LHCN-M2 (cell line): ENCODE results near the gene EPHB3. TPM values are rescaled to one million over a fixed set of nuclear protein-coding genes. Genes with fewer than 3 reads are reported as not detected.
"Not testable (repeated sequence)": the region's sequence is repeated elsewhere in the genome, so short reads cannot be mapped to it uniquely, and the experiment has no call there.

ENCODE experiments used
- DNase-seq: peaks from one replicate; pipeline ENCODE4 v3.0.0-alpha.2; 2012; ENCODE audit warnings: low read depth
- total RNA-seq: library from RNA; depleted of rRNA; stranded (reverse); fragments of >200 nt; gene quantifications from 2 replicates; pipeline ENCODE4 v1.2.3, GENCODE V29; 2014

The EPHB3 gene
- total RNA-seq, 1 experiment from 2014 or later: 4.2 TPM

DNA sequence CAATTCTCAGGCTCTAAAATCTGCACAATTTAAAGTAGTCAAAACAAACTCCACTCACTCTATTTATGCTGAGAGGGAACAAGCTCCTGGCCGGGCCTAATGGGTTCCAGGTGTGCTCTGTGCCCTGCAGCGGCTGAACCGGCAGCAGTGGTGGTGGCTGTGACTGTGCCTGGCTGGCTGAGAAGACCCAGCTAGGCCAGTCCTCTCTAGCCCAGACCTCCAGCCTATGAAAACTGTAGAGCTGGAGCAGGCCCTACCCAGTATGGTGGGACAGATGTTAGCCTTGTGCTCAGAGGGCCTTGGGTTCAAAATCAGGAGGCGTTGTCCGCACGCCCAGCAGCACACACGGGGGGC is 37.0 kb downstream of the EPHB3 start:
- no peak for DNase-seq

DNA sequence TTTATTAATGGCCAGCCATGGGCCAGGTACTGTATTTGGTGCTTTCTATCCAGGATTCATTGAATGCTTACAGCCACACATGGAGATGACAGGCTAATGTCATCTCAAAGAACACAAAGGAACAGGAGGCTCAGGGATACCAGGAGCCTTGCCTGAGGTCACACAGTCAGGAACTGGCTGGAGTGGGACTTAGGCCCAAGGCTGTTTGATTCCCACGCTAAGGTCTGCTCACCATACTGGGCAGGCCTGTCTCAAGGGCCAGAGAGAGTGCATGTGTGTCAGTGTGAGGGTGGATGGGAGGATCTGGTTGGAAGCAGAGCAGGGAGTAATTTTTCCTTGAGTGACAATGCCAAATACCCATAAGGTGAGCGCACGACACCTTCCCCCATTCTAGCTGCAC is 37.6 kb downstream of the EPHB3 start:
- DNase-seq: no peak

DNA sequence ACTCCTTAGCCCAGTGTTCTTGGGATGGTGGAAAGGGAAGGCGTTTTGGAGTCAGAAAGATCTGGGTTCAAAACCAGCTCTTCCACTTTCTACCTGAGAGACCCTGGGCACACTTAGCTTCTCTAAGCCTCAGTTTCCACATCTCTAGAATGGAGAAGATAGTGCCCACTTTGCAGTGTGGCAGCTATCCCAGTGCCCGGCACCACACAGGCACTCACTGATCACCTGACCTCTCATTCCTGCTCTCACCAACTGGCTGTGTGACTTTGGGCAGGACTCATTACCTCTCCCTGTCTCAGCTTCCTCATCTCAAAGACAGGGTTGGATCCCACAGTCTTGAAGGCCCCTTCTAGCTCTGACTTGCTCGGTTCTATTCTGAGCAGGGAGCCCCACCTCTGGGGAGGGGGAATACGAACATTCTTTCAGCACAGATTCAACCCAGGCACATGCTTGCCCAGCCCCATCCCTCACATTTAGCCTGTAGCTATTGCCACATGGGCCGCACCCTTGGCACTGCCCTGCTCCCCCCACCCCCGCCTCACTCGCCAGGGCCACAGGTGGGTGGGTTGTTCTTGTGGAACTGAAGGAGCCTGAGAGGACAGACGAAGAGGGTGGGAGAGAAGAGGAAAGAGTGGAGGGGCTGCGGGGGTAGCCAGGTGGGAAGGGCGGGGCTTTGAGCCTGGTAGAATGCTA is 39.2 kb downstream of the EPHB3 start:
- no peak for DNase-seq

DNA sequence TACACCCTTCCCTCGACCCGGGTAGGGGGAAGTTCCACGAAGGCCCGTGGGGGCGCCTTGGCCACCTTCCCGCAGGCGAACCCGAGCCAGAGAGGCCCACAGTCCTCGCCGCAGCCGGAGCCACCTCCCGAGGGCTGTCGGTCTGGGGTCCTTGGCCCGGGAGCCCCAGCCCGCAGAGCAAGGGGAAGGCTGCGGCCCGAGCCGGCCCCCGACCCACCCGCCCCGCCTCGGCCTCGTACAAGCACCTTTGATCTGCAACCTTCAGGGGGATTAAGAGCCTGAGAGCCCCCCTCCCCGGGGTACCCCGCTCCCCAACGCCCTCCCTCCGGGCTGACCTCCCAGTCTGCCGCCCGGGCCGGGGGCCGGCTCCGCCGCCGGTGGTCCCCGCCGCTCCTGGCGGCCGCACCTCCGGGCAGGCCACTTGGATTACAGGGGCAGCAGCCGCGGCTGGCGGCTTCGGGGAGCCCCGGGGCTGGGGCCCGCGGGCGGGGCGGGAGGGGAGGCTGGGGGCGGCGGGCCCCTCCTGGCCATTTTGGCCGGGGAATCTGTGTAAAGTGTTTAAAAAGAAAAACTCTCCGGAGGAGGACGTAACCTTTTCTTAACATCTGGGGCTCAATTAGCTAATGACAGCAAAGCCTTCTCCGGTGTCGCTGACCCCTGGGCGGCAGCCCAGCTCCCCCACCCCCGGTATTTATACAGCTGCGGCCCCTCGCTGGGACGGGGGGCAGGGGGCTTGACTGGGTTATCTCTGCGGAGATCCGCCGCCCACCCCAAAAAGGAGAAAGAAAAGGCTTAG is 40.2 kb downstream of the EPHB3 start:
- no peak for DNase-seq

DNA sequence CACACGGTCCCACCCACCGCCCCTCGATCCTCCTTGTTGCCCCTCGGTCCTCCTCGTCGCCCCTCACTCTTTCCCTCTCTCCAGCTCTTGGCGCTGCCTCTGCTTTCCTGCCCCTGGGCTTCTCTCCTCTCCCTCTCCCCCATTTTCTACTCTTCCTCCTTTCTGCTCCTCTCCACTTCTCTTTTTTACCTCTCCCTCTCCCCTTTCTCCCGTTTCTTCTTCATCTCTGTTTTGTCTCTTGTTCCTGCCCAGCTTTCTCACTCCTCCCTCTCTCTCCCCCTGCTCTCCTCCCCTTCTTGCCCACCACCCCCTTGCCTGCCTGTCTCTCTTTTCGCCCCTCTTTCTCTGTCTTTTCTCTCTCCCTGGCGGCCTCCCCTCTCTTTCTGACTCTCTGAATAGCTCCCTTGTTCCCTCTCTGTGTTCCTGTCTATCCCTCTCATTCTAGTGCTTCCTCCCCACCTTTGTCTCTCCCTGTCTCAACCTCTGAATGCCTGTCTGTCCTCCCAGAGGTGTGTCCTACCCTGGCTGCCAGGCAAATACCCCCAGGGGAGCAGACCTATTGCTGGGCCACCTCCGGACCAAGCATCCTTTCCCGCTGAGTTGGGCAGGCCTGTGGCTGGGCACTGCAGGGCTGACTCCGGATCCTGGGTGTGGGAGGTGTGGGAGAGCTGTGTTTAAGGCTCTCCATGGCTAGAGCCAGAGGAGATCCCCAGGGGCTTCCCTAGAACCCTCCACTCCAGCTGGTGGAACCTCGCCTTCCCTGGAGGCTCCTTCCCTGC is 41.0 kb downstream of the EPHB3 start:
- no peak for DNase-seq

DNA sequence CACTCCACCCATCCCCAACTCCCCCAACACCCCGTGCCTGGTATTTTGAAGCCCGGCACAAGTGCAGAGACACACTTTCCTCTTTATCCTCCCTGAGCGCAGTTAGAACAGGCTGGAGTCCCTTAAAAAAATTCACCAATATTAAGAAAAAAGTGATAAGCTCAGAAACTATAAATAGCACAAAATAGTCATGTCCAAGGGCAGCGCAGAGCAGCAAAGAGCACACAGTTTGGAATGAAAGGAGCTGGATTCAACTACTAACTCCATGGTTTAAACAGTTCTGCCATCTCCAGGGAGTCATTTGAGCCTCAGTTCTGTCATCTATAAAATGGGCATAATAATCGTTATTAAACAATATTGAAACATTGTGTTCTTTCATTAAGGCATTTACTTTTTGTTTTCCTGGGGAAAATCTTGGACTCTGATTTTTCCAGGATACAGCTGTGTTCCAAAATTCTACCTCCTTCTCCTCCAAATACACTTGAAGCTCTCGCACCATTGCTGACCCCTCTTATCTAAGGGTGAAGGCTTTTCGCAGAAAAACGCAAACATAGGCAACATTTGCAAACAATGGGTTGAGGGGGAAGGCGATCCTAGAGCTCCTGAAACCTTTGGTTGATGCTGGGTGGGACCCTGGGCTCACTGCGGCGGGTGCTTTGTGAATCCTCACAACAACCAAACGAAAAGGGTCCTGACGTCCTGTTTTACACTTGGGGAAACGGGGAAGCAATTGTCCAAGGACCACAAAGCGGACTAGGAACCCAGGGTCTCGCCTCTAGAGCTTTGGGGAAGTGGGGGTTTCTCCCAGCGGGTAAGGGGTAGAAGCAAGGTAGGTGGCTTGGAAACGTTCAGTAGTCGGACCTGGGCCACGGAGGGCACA is 41.8 kb downstream of the EPHB3 start:
- no peak for DNase-seq

DNA sequence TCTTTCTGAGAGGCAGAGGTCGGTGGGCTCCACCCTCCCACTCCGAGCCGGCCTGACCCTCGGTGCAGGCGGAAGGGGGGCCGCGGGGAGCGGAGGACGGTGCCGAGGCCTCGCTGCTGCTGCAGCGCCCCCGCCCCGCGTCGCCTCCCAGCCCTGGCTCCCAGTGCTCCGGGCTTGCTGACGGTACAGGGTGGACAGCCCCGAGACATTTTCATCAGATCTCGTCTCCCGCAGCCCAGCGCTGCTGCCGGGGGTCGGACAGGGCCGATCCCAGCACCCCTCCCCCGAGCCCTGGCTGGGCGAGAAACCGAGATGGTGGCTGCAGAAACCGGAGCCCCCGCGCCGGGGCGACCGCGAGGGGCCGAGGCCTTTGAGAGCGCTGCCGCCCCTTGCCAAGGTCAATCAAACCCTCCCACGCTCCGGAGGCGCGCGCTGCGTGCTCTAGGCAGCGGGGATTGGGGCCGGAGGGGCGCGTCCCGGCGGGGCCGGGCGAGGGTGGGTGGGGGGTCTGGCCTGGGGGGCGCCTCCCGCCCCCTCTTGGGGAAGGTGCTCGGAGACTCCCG is 42.5 kb downstream of the EPHB3 start:
- no peak for DNase-seq

DNA sequence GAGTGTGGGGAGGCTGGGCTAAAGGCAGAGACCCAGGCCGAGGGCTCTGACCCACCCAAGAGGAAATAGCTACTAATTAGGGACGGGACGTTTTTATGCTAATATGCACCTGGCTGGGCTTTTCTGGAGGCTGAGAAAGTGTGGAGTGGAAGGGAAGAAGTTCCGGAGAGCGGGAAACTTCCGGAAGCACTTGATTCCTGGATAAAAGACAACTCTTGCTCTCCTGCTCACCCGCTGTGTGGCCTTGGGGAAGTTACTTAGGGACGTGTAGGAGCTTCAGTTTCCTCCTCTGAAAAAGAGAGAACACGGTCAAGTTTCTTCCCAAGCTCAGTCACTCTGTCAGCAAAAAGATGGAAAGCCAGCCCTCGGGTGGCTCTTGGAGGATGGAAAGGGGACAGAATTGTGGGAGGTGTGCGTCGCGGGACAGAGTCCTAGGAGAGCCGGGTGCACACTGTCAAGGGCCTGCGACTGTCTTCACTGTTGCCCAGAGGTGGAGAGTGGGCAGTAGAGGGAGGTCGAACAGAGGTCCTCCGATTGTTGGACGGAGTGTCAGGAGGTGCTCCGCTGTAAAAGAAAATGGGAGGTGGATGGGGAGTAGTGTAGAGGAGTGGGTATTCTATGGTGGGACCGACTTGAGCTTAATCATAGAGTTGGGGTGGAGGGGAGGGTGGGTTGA is 43.2 kb downstream of the EPHB3 start:
- DNase-seq: no peak

DNA sequence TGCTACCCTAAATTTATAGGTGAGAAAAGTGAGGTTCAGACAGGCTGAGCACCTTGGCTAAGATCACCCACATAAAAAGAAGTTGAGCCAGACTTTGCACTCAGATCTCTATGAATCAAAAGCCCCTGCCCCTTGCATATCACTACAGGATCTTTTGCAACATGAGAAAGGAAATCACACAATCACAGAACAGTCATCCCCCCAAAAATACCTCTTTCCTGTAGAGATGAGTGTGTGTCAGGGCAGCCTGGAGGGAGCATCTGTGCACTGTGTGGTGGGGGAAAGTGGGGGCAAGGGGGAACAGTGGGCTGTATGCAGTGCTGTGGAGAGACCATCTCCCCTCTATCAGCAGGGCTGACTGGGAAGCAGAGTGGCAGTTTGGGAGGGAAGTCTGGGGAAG is 46.6 kb downstream of the EPHB3 start:
- no peak for DNase-seq

DNA sequence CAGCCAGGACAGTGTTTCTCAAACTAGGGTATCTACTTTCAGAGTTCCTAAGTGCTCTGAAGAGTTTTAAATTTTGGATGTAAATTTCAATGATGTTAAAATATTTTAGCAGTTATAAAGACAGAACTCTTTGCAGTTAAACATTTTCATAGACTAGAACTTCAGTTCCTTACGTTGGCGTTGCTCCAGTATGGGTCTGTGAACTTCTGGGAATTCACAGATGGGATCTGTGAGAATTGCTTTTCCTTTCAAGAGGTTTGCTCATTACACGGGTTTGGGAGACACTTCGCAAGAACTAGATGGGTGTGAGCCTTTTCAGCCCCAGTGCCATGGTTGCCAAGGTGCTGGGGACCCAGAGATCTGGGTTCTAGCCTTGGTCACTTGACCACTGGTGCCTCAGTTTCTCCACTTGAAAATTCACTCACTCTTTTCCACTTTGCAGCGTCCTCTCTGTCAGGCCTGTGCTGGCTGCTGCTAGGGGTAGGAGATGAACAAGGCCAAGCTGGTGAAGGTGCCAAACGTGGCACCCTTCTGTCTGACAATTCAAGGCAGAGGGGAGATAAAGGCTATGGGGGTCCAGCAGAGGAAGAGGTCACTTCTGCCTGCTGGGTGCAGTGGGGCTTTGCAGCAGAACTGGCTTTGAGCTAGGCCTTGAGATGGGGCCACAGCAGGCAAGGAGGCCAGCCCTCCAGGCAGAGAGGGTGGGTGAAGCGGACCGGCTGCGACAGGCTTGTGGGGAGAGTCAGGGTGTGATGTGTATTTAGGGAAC is 48.1 kb downstream of the EPHB3 start:
- DNase-seq: no peak

DNA sequence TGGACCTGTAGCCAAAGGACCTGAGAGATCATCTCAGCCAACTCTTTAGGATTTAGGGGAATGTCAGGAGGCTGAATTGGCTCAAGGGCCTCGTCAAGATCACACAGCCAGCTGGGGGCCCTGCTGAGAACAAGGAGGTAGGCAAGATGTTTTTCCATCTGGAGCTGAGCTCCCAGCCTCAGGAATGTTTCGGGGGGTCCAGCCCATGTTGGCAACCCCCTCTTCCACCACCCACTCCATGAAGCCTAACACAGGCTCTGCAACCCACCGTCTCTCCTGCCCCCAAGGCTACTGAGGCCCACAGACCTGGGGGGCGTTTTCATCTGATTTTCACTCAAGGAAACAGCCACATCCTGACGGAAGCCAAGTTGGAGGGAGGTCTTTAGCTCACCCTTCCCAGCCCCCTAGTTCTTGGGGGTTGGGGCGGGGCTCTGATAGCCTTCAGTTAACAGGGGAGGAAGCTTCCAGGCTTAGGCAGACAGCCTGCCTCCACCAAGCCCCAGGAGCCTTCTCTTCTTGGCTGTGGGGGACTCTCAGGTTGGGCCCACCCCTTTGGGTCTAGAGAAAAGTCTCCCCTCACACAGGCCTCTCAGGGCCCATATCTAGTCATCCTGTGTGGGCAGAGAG is 48.8 kb downstream of the EPHB3 start:
- DNase-seq: no peak

DNA sequence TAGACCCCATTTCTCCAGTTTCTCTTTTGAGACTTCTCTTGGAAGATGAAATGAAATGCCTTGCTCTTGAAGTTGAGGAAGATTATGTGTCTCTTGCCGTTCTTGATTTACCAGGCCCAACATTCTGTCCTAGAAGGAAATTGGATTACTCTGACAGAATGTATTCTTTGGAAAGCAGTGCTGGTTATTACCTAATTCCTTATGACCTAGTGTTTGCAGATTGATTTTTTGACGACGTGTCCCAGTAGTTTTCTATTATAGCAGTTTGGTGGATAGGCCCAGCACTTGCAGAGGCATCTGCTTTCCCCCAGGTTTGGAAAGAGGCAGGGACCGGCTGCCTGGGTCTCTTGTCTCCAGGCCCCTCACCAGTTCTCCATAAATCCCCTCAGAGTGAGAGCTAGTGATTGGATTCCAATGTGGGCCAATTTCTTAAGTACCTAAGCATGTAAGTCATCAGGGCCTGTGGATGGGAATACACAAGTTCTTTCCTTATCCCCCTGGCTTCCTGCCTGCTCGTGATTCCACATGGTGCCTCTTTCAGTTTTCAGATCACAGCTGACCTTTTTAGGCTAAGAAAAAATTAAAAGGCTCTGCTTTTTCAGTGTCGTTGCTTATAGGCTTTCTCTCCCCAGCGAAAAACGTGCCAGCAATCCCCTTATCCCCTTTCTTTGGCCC is 50.2 kb downstream of the EPHB3 start:
- DNase-seq: no peak

DNA sequence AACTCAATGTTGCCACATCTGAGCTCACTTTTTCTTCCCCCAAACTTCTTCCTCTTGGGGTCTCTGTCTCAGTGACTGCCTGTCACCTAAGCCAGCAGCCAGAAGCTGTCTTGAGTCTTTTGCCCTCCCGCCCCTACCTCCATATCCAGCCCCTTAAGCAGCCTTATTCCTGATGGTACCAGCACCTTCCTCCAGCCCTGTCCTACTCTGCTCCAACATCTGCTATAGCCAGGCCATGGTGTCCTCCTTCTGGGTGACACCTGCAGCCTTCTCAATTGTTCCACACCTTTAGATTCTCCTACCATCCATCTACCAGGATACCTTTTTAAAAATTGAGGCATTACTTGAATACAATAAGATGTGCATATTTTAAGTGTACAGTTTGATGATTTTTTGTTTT is 53.8 kb downstream of the EPHB3 start:
- DNase-seq: no peak

DNA sequence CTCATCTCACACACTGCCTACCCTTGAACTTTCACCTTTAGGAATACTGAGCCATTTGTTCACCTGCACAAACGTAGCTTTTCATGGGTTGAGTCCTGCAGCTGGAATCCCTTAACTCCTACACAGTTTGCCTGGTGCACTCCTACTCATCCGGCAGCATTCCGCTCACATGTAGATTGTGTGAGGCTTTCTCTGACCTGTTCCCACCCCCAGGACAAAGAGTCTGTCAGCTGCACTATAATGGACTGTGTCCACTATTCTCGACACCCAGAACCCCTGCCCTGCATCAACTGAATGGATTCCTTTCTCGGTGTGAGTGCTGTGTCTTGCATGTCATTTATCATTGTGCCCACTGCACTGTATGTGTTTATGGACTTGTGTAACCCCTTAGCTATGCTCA is 54.9 kb downstream of the EPHB3 start:
- no peak for DNase-seq

DNA sequence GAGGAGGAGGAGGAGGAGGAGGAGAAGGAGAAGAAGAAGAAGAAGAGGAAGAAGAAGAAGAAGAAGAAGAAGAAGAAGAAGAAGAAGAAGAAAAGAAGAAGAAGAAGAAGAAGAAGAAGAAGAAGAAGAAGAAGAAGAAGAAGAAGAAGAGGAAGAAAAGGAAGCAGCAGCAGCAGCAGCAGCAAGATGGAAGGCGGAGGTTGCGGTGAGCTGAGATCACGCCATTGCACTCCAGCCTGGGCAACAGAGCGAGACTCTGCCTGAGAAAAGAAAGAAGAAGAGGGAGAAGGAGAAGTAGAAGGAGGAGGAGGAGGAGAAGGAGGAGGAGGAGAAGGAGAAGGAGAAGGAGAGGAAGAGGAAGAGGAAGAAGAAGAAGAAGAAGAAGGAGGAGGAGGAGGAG is 55.7 kb downstream of the EPHB3 start:
- not testable (repeated sequence) for DNase-seq

DNA sequence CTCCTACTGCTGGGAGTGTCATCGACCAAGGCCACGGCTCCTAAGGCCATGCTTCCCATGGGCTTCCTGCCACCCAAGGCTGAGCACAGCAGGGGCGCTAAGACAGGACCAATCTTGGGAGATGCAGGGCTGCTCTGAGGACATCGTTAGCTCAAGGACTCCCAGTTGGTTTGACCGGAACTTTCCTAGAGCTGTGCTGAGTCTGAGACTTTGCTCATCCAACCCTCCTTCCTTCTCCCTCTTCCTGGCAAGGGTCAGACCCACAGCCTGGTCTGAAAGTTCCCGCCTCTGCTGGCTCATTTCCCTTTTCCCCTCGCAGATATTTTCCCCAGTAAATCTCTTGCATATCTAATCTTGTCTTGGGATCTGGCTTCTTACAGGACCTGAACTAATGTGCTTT is 57.2 kb downstream of the EPHB3 start:
- DNase-seq: no peak

DNA sequence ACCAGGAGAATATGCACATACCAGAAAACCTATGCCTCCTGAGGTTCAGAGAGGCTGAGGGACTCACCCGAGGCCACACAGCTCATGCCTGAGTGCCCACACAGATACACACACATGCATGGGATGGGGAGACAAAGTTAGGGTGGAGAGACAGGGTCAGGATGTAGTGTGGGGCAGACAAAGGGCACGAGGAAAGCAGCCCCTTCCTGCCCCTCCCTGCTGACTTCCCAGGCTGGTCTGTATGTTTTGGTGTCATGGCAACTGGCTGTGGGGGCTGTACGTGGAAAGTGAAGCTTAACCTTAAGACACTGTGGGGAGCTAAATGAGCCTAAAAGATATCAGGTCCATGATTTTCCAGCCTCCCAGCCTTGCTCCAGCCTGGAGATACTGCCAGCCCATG is 57.8 kb downstream of the EPHB3 start:
- no peak for DNase-seq

DNA sequence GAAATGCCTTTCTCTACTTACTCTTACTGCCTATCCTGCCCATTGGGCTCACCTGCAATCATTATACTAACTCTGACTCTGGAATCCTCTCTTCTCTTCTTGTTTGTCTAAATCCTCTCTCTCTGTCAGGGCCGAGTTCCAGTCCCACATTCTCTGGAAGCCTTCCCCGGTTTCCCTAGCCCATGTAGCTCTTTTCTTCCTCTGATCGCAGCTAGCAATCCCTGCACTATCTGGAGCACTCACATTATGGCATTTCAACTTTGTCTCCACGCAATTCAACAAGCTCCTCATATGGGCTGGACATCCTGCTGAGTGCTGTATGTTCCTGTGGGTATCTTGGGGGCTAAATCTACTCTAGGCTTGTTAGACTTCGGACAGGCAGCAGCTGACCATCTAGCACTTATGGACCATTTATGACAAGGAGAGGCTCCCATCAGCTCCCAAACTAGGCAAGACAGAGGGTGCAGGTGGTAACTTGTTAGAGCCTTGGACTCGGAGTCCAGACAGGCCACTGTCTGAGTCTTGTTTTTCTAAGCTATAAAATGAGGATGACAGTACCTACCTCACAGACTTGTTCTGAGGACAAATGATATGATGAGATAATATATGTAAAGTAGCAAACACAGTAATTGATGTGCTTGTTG is 58.3 kb downstream of the EPHB3 start:
- no peak for DNase-seq
